ENCODE data around the gene RIOK1. TPM values are rescaled to one million over a fixed set of nuclear protein-coding genes. Genes with fewer than 3 reads are reported as not detected.
A peak's percentile ranks its signal among the peaks of the same experiment; 100 is the strongest.

The RIOK1 gene
- total RNA-seq, 1 donor = 24.2 TPM

DNA sequence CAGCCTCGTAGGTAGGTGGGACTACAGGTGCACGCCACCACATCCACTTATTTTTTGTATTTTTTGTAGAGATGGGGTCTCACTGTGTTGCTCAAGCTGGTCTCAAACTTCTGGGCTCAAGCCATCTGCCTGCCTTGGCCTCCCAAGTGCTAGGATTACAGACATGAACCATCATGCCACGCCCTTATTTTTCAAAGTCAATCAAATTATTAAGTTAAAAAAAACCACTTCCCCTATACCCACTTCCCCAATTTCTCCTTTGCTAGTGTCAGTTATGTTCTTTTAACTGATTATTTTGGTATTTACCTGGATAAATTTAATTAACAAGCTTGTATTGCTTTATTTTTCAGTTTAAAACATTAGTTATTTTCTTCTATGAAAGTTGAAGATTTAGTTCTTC is 49.6 kb downstream of the RIOK1 start:
- DNase-seq (ENCODE audit: low read depth) = no peak
- H3K4me3 ChIP-seq (ENCODE audit: low read depth, low read length) = no peak overlapping the region
- no peak for TF ChIP-seq CTCF (IDR thresholded peaks at IDR 0.05; ENCODE audit: insufficient read depth, low read depth, low read length)

- no peak overlapping the region for H3K4me3 ChIP-seq (ENCODE audit: low read depth, low read length)
- peak; percentile 55 for DNase-seq (ENCODE audit: low read depth)
- TF ChIP-seq CTCF (IDR thresholded peaks at IDR 0.05; ENCODE audit: insufficient read depth, low read depth, low read length) = no peak
These were observed 50.9 kb downstream of the RIOK1 start for GRCh38 chr6:7440476-7440875.

- H3K4me3 ChIP-seq (ENCODE audit: low read depth, low read length) = no peak overlapping the region
These were observed 51.6 kb downstream of the RIOK1 start for GRCh38 chr6:7441048-7441775.

DNA sequence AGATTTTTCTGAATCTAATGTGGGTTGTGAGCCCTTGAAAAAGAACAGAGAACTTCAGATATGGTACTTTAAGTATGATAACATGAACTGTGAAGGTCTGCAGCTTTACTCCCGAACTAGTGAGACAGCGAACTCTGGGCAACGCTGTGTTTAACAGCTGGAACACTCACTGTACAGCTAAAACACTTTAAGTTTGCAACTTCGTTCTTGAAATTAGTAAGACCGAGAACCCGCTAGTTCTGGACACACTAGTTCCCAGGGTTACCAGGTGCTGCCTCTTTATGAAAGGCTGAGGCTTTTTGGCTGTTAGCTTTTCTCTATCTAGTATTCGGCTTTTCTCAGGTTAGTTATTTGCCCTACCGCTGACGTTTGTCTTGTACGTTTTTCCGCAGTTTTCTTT is 52.9 kb downstream of the RIOK1 start:
- no peak for TF ChIP-seq CTCF (IDR thresholded peaks at IDR 0.05; ENCODE audit: insufficient read depth, low read depth, low read length)
- no peak for DNase-seq (ENCODE audit: low read depth)
- H3K4me3 ChIP-seq (ENCODE audit: low read depth, low read length) = no peak overlapping the region

More at GRCh38 chr6:7441048-7441775, 51.6 kb downstream of the RIOK1 start:
- TF ChIP-seq CTCF (IDR thresholded peaks at IDR 0.05; ENCODE audit: insufficient read depth, low read depth, low read length) = no peak
- DNase-seq (ENCODE audit: low read depth) = no peak

- TF ChIP-seq CTCF (IDR thresholded peaks at IDR 0.05; ENCODE audit: insufficient read depth, low read depth, low read length) = no peak
- no peak overlapping the region for H3K4me3 ChIP-seq (ENCODE audit: low read depth, low read length)
- DNase-seq (ENCODE audit: low read depth) = no peak
These were observed 55.5 kb downstream of the RIOK1 start for GRCh38 chr6:7445101-7445500.

GRCh38 chr6:7445885-7446461 is 56.4 kb downstream of the RIOK1 start:
- H3K4me3 ChIP-seq (ENCODE audit: low read depth, low read length) = no peak overlapping the region
- no peak for TF ChIP-seq CTCF (IDR thresholded peaks at IDR 0.05; ENCODE audit: insufficient read depth, low read depth, low read length)
- no peak for DNase-seq (ENCODE audit: low read depth)
